ACHN (cell line): ENCODE measurements around the gene USP48.
A peak's percentile ranks its signal among the peaks of the same experiment; 100 is the strongest.

Source experiments
- DNase-seq: peaks from one replicate; pipeline ENCODE4 v3.0.0-alpha.2; 2015
- in situ Hi-C: cut with HindIII; loops from 2 replicates; pipeline ENCODE4 v1.10.0; 2017; ENCODE audit warnings: low sequenced_read_pairs, low pct_ligation_motif_present, low pct_unique_long_range_greater_than_20kb

The USP48 gene

DNA sequence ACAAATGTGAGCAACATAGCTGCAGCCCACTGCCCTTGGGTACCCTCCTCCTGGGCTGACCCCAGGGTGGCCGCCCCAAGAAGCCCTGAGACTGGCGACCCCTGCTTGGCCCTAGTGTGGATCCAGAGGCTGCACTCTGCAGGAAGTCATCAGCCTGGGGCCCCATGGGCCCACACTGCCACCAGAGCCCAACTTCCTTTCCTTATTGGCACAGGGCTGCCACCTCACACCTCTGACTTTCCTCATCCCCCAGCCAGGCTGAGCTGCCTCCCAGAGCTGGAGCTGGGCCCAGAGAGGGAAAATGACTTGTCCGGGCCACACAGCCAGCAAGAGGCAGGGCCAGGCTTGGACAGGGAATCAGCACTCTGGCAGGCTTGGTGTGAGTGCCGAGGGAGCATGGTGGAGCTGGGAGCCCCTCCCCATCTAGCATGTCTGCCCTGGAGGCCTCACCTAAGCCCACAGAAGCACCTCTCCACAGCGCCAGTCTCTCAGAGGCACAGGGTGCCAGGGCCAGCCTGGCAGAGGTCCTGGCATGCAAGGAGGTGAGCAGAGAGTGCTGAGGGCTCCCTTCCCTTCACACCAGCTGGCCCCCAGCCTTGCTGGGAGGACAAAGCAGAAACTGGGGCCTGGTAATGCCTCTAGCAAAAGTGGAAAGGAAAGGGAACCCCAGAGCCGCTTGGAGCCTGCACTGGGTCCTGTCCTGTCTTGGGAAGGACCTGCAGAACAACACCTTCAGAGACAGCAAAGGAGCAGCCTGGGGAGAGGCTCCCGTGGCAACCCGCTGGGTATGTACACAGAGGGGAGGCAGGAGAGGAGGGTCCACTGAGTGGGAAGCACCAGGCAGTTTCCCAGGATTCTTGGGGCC lies 117.0 kb downstream of the USP48 start:
- in situ Hi-C loops, result no loop called here
- DNase-seq, result no peak

DNA sequence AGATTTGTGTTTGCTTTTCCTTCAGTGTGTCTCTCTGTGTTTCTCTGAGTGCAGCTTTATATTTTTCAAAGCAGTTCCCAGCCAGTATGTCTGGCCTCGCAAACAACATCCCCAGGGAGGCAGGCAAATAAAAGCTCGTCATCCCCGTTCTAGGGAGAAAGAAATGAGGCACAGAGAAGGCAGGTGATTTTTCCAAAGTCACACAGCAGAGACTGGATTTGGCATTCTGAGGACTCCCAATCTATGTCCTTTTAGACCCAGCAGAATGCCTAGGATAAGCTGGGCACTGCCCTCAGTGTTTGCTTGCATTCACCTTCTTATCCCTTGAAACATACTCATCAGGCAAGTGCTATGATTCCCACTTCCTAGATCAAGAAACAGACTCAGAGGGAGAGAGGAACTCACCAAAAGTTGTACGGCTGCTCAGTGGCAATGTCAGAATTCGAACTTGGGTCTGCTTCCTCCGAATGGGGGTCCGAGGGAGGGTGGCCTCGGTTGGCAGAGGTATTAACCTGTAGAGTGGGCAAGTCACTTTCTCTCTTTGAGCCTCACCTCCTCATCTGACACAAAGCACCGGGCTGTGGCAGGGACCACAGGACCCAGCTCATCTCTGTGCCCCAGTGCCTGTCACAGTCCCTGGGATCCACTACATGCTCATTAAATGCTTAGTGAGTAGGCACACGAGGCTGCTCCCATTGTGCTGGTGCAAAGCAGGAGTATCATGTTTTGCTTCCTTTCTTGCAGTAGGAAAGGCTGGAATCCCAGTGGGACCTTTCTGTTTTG lies 118.0 kb downstream of the USP48 start:
- DNase-seq, result no peak
- in situ Hi-C loops, result no loop called here

GRCh38 chr1:21663951-21664805 lies 118.8 kb downstream of the USP48 start:
- in situ Hi-C loops, result no loop called here
- no peak for DNase-seq

- in situ Hi-C loops, result no loop called here
- no peak for DNase-seq
Observed at GRCh38 chr1:21663248-21663950, 119.5 kb downstream of the USP48 start.

DNA sequence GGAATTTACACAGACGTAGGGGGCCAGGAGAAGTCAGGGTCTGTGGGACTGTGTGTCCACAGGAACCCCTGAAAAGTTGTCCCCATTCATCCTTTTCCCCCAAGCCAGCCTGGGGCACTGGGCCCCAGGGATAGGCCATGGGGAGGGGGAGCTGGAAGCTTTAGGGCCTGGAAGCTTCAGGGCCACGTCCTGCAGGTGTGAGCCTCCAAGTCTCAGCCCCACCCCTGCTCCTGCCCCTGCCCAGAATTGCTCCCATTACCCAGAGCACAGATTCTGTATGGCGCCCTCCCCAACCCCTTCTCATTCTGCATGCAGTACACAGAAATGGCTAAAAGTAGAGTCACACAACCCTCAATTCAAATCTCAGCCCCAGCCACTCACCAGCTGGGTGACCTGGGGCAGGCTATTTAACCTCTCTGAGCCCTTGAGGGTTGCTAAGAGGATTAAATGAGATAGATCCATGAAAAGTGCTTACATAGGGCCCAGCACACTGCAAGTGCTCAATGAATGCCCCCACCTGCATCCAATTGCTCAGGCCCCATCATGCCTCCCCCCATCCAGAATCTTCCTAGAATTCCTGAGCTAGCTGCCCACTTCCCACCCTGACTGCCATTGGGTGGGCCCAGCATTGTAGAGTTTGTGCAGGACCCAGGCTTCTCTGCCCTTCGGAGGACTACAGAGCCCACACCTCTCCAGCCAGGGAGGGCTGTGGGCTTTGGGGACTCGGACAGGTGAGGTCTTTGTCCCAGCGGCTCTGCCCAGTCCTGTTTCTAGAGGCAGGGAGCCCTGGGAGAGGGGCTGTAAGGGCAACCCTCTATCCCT lies 120.3 kb downstream of the USP48 start:
- DNase-seq, result no peak
- in situ Hi-C loops, result no loop called here

- in situ Hi-C loops, result no loop called here
- DNase-seq, result no peak
Observed at GRCh38 chr1:21661886-21662285, 121.1 kb downstream of the USP48 start.

GRCh38 chr1:21659924-21660326 lies 123.0 kb downstream of the USP48 start:
- in situ Hi-C loops, result no loop called here
- DNase-seq, result no peak

GRCh38 chr1:21659099-21659923 lies 123.6 kb downstream of the USP48 start:
- in situ Hi-C loops, result no loop called here
- DNase-seq, result peak; percentile 61

DNA sequence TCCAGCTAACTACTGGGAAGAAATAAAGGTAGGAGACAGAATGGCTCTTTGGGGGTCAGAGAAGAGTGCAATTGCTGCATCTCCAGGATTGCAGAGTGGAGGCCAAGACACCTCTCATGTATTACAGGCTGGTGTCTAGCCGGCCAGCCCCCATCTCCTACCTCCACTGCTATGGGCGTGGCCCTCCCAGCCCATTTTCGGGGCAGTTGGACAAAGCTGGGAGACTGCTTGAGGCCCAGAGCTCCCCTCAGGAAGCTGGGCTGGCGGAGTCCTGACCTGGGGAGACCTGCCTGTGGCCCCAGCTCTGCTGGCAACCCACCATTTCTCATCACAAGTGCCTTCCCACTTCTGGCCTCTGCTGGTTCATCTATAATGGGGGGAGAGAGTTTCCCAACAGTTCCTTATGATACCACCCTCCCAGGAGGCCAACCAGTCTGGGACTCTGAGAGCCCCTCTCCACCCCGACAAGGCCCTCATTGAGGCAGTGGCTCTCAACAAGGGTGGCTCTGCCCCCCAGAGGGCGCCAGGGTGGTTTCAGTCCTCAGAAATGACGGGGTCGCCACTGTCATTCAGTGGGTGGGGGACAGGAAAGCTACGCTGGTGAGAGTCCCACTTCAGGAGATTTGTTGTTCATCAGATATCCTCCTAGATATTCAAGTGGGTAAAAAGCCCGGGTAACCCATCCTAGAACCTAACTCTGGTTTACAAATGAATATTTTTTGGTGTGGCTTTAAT lies 125.3 kb downstream of the USP48 start:
- in situ Hi-C loops, result no loop called here
- no peak for DNase-seq

DNA sequence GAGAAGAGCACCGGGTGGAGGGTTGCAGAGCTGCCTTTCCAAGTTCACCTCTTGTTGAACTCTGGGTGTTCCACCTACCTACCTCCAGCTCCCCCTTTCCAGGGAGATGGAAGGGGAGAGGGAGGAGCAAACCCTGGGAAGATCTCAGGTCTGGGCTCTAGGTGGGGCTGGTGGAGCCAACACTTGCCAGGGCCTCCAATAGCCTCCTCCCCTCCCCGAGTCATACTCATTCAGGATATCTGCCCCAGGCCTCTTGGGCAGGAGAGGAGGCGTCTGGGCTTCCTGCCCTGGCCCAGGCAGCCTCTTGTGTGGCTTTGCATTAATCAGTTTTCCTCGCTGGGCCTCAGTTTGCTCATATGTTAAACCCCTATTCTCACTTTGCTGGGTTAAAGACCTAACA lies 127.2 kb downstream of the USP48 start:
- in situ Hi-C loops, result no loop called here
- DNase-seq, result peak; percentile 57

DNA sequence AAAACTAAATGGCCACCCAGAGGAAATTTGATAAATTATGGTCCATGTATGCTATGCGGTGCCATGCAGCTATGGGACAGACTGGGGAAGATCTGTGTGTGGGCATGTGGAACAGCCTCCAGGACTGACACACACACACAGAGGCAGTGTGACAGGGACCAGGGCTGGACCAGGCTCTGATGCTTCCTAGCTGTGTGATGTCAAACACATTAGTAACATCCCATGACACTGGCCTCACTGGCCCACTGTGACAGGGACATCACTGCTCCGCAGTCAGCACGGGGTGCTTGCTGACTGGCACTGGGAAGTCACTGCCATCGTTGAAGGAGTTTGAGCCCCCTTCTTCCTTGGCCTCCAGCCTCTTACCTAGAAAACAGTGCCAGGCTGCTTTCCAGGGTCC lies 127.7 kb downstream of the USP48 start:
- in situ Hi-C loops, result no loop called here
- DNase-seq, result no peak

GRCh38 chr1:21654209-21654608 lies 128.7 kb downstream of the USP48 start:
- DNase-seq, result no peak
- in situ Hi-C loops, result no loop called here

DNA sequence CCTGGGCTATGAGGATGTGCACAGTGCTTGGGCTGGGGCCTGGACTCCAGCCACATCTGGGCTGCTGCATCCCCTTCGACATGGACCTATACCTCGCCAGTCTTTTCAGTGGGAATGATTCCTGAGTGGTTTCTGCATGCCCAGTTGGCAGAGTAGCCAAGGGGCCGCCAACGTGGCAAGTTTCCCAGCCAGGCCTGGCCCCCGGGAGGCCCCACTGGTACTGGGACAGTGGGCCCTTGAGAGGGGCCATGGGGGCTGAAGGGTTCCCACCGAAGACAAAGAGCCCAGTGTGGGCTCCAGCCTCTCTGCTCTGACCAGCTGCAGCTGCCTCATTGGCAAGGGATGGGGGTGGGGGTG lies 129.2 kb downstream of the USP48 start:
- in situ Hi-C loops, result no loop called here
- no peak for DNase-seq

GRCh38 chr1:21652937-21653743 lies 129.8 kb downstream of the USP48 start:
- in situ Hi-C loops, result no loop called here
- no peak for DNase-seq

DNA sequence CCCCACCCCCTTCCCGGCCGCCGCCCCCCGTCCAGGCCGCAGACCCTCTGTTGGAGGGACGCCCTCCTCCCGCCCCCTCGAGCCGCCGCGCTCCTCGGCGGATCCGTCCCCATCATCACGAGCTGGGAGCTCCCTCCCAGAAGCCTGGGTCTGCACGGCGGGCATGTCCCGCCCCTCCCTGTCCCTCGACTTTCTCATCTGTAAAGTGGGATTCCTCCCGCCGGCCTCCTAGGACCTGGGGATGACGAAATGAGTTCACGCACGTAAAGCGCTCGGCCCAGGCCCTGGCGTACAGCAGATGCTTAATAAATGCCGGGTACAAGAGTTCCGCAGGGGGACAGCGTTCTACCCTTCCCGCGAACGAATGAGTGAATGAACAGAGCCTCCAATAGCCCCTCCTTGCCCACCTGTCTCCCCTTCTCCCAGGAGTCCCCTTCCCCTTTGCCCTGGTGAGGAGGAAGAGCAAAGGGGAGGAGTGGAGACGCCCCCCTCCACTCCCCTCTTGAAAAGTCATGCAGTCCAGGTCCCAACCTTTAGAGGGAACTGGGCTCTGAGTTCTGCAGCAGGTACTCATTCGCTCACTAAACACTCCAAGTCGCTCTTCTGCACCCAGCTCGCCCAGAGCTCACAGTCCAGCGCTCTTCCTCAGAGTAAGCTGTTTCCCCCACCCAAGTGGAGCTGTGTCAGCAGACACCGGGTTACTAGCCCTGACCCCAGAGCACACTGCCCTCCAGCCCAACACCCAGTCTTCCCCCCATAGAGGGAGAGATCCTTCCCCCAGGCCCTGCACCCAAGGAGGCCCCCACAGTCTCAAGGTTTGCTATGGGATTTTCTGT lies 130.6 kb downstream of the USP48 start:
- DNase-seq, result no peak
- in situ Hi-C loops, result no loop called here
